ENCODE measurements around the gene C1QTNF9.
"Not testable (repeated sequence)": the region's sequence is repeated elsewhere in the genome, so short reads cannot be mapped to it uniquely, and the experiment has no call there.

Gene C1QTNF9

GRCh38 chr13:24313439-24313838, 4.1 kb downstream of the C1QTNF9 start:
- peak; percentile 28 to 34 for DNase-seq (ENCODE audit: low read depth in 2 of 2)
- no peak overlapping the region for H3K4me3 ChIP-seq (replicated peaks in 1 of 2; ENCODE audit: low read depth in 2 of 2, low read length in 2 of 2)
- peak; percentile 20 for TF ChIP-seq CTCF (IDR thresholded peaks at IDR 0.05; ENCODE audit: low read depth, low read length)

- DNase-seq (ENCODE audit: low read depth in 2 of 2); H3K4me3 ChIP-seq (replicated peaks in 1 of 2; ENCODE audit: low read depth in 2 of 2, low read length in 2 of 2): not testable (repeated sequence)
Observed at GRCh38 chr13:24317835-24318234, 8.5 kb downstream of the C1QTNF9 start.

- not testable (repeated sequence) for DNase-seq (ENCODE audit: low read depth in 2 of 2); H3K4me3 ChIP-seq (replicated peaks in 1 of 2; ENCODE audit: low read depth in 2 of 2, low read length in 2 of 2)
Observed at GRCh38 chr13:24318878-24319277, 9.5 kb downstream of the C1QTNF9 start.

GRCh38 chr13:24319641-24320040, 10.3 kb downstream of the C1QTNF9 start:
- not testable (repeated sequence) for H3K4me3 ChIP-seq (replicated peaks in 1 of 2; ENCODE audit: low read depth in 2 of 2, low read length in 2 of 2); DNase-seq (ENCODE audit: low read depth in 2 of 2)

GRCh38 chr13:24321416-24321815, 12.0 kb downstream of the C1QTNF9 start:
- H3K4me3 ChIP-seq (replicated peaks in 1 of 2; ENCODE audit: low read depth in 2 of 2, low read length in 2 of 2); DNase-seq (ENCODE audit: low read depth in 2 of 2): not testable (repeated sequence)

- H3K4me3 ChIP-seq (replicated peaks in 1 of 2; ENCODE audit: low read depth in 2 of 2, low read length in 2 of 2); DNase-seq (ENCODE audit: low read depth in 2 of 2): not testable (repeated sequence)
Observed at GRCh38 chr13:24322470-24322869, 13.1 kb downstream of the C1QTNF9 start.

- no peak overlapping the region for H3K4me3 ChIP-seq (replicated peaks in 1 of 2; ENCODE audit: low read depth in 2 of 2, low read length in 2 of 2)
- DNase-seq (ENCODE audit: low read depth in 2 of 2): no peak
- no peak for TF ChIP-seq CTCF (IDR thresholded peaks at IDR 0.05; ENCODE audit: low read depth, low read length)
Observed at GRCh38 chr13:24323036-24323738, 13.8 kb downstream of the C1QTNF9 start.

GRCh38 chr13:24323739-24324075, 14.3 kb downstream of the C1QTNF9 start:
- no peak for DNase-seq (ENCODE audit: low read depth in 2 of 2)
- no peak overlapping the region for H3K4me3 ChIP-seq (replicated peaks in 1 of 2; ENCODE audit: low read depth in 2 of 2, low read length in 2 of 2)
- TF ChIP-seq CTCF (IDR thresholded peaks at IDR 0.05; ENCODE audit: low read depth, low read length): no peak

- not testable (repeated sequence) for DNase-seq (ENCODE audit: low read depth in 2 of 2); H3K4me3 ChIP-seq (replicated peaks in 1 of 2; ENCODE audit: low read depth in 2 of 2, low read length in 2 of 2)
Observed at GRCh38 chr13:24327598-24327997, 18.2 kb downstream of the C1QTNF9 start.

- H3K4me3 ChIP-seq (replicated peaks in 1 of 2; ENCODE audit: low read depth in 2 of 2, low read length in 2 of 2): no peak overlapping the region
- no peak for DNase-seq (ENCODE audit: low read depth in 2 of 2)
- no peak for TF ChIP-seq CTCF (IDR thresholded peaks at IDR 0.05; ENCODE audit: low read depth, low read length)
Observed at GRCh38 chr13:24328145-24328544, 18.8 kb downstream of the C1QTNF9 start.
